Nucleus accumbens (tissue), 56 donors: ENCODE results near the gene PACS1.
"Not testable (repeated sequence)": the region's sequence is repeated elsewhere in the genome, so short reads cannot be mapped to it uniquely, and the experiment has no call there.

ENCODE experiments used
- DNase-seq, 56 donors: peaks; one replicate each; lab custom pipeline; 2025; lab: John Stamatoyannopoulos, UW

Gene PACS1

DNA sequence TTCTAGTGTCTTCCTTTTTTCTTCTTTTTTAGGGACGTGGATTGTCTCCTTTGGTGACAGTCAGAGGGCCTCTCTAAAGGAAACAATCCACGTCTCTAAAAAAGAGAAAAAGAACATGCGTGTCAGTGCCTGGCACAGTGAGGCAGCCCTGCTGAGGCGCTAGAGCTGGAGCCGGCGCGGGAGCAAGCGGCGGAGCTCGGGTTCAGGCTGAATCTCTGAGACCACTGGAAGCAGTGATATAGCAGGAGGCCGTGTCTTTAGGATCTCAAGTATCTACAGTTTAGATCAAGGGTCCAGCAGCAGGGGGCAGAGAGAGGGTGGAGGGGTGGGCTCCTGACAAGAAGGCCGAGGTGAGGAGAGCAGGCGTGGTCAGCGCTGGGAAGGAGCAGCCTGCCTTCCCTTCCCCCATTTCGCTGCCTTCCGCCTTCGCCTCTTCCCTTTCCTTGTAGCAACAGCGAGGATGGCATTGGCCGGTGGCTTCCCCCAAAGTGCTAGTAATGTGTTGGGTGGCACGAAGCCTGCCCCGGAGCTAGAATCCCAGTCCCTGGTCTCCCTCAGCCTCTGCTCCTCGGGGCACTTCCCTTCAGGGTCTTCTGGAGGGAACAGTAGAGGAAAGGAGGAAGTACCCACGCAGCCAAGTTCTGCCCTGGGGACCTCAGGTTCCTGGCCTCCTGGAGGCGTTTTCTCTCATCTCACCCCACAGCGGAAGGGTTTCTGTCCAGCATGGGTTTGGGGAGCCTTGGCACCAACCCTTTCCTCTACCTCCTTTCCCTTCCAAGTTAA lies 170.1 kb downstream of the PACS1 start:
- DNase-seq, result no peak

- peak in 1 of 56 donors; percentile 12 for DNase-seq
These were observed 170.7 kb downstream of the PACS1 start for GRCh38 chr11:66240781-66241136.

GRCh38 chr11:66242095-66242765 lies 172.2 kb downstream of the PACS1 start:
- DNase-seq, result no peak

DNA sequence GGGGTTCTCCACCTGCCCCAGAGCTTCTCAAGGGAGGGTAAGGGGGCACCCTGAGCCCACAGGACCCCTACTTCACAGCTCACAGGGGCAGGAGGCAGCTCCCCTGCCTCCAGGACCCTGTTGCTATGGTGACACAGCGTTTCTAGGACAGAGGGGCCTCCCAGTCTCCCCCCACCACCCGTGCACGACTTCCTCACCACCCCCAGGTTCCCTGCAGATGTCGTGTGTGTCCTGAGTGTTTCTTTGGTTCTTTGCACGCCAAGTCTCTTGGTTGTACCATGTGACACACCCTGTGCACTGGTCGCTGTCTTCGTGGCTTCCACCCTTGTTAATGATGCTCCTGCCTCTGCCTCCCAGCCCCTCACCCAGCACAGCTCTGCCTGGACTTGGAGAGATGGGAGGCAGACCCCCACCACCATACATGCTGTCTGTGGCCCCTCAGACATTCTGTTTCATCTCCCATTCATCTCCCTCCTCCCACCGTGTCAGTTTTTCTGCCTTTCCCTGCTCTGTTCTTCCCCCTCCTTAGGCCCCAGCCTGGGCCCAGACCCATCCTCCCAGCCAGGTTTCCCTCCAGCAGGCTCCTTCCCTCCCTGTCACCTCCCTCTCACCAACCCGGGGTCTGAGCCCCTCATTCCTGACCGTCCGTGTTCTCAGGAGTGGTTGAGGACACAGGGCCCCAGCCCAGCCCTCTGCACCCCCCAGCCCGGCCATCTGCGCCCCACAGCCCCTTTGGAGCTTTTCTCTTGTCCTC lies 173.9 kb downstream of the PACS1 start:
- DNase-seq, result no peak

DNA sequence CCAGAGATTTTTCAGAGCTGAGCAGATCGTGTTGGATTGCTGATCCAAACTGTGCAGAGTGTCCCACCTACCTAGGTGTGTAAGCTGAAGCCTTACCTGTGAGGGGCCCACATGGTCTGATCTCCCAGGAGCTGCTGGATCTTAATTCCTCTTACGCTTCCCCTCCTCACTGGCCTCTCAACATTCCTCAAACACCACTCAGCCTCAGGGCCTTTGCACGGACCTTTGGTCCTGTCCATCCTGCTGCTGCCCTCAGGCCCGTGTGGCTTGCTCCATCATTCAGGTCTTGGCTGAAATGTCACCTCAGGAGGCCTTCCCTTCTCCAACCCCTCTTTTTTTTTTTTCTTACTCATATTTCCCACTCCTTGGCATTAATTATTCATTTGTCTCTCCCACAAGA lies 177.2 kb downstream of the PACS1 start:
- no peak for DNase-seq

DNA sequence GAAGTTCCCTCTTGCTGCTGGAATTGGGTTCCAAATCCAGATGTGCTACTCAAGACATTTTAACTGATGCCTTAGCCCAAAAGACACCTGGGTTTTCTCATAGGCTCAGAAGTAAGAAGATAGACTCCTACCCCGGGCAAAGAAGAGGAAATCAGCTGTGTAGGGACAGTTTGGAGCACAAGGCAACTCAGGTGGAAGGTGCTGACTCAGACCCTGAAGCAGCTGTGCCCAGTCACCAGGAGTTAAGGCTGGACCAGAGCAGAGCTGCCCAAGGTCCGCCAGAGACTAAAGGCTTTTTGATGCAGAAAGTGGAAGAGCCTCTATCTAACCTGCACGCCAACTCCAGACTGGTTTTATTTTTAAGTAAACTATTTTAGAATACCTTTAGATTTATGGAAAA lies 177.7 kb downstream of the PACS1 start:
- no peak for DNase-seq

DNA sequence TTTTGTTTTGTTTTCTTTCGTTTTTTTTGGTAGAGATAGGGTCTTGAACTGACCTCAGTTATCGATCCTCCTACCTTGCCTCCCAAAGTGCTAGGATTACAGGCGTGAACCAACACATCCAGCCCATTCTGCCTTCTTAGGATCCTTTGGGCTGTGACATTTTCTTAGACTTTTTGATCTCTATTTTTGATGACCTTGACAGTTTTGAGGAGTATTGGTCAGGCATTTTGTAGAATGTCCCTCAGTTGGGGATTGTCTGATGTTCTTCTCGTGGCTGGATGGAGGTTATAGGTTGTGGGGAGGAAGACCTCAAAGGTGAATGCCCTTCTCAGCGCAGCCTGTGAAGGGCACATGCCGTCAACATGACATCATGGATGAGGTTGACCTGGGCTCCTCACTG lies 178.8 kb downstream of the PACS1 start:
- DNase-seq, result no peak

DNA sequence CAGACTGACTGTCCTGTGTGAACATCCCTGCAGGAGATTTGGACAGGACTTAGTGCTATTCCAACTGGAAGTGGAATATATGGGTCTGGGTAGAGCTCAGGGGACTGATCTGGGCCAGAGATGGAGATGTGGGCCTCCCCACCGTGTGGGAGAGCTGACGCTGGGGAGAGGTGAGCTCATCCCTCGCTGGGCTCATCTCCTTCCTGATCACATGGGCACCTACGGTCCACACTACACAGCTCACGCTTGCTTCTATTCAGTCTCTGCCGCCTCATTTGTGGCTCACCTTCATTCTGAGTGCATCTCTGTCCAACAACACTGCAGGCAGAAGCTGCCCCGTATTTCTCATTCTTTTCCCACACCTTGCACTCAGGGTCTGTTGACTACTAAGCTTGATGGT lies 181.7 kb downstream of the PACS1 start:
- DNase-seq, result no peak

- not testable (repeated sequence) for DNase-seq
These were observed 183.0 kb downstream of the PACS1 start for GRCh38 chr11:66253081-66253480.

DNA sequence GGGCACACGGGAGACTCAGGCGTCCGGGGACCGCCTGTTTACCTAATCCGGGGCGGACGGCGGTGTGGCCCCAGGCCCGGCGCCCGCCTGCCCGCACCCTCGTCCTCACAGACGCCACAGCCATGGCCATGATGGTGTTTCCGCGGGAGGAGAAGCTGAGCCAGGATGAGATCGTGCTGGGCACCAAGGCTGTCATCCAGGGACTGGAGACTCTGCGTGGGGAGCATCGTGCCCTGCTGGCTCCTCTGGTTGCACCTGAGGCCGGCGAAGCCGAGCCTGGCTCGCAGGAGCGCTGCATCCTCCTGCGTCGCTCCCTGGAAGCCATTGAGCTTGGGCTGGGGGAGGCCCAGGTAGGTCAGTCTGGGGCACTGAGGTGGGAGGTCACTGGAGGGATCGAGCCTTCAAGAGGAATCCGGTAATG lies 188.4 kb downstream of the PACS1 start:
- DNase-seq, result no peak

- DNase-seq, result no peak
These were observed 189.2 kb downstream of the PACS1 start for GRCh38 chr11:66259225-66259624.

GRCh38 chr11:66259956-66260355 lies 189.9 kb downstream of the PACS1 start:
- DNase-seq, result no peak

GRCh38 chr11:66261578-66261977 lies 191.5 kb downstream of the PACS1 start:
- no peak for DNase-seq

- no peak for DNase-seq
These were observed 192.1 kb downstream of the PACS1 start for GRCh38 chr11:66262191-66262590.

GRCh38 chr11:66262696-66263095 lies 192.6 kb downstream of the PACS1 start:
- DNase-seq, result no peak

DNA sequence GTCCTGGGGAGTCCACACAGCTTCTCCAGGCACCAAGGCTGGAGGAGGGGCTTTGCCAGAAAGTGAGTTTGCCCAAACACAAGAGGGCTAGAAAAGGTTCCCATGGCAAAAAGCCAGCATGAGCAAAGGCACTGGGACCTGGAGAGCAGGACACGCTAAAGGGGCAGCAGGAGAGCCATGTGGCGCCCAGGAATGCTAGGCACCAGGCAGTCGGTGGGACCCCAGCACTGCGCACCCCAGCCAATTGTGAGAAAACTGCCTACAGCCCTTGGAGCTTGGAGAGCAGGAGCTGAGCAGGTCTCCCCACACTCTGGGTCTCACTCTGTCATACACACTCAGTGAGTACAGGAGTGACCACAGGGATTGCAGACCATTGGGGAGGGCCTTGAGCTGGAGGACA lies 193.2 kb downstream of the PACS1 start:
- no peak for DNase-seq

GRCh38 chr11:66263785-66264184 lies 193.7 kb downstream of the PACS1 start:
- no peak for DNase-seq

DNA sequence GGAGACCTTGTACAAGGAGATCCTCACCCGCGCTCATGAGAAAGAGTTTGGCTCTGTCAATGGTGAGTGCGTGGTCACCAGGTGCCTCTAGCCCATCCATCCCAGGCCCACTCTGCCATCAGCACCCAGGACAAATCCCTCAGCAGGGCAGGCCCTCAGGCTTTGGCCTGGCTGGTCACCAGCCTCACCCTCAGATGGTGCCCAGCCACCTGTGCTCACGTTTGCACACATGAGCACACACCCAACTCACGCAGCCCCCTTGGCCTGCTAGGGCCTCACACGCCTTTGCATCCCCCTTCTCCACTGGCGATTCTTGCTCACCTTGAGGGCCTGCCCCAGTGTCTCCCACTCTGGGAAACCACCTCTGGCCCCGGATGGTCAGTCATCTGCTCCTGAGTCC lies 194.3 kb downstream of the PACS1 start:
- no peak for DNase-seq

DNA sequence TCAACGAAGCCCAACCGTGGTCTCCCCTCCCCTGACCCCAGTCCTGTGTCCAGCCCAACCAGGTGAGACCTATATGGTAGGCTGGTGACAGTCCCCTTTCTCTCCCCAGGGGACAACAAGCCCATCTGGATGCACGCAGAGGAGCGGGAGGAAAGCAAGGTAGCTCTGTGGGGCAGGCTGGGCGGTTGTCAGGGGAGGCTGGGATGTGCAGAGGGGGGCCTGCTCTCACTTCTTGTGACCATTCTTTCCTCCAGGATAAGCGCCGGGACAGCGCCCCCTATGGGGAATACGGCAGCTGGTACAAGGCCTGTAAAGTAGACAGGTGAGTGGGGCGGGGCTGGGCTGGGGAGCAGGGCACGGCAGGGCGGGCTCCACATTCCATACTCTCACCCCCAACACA lies 194.8 kb downstream of the PACS1 start:
- DNase-seq, result no peak

GRCh38 chr11:66265531-66266377 lies 195.7 kb downstream of the PACS1 start:
- no peak for DNase-seq
